Measurements from ENCODE around the gene EIF4G3.
"Not testable (repeated sequence)": the region's sequence is repeated elsewhere in the genome, so short reads cannot be mapped to it uniquely, and the experiment has no call there.

Gene EIF4G3

DNA sequence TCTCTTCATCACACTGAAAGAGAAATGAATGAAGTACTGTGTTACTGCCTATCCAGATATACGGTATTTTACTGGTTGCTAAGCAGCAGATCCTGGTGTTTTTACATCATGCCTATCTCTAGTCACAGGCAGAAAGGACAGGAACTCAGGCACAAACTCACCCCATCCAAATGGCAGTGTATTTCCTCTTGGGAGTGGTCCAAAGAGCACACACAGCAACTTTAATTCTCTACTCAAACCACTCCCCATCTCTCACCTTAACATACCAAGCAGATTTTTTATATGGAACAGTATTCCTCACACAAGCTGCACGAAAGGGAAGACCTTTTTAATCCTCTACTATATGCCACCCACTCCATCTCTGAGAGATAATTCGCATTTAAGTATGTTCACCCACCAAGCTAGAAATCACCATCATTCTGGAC lies 27.3 kb downstream of the EIF4G3 start:
- DNase-seq = no peak

DNA sequence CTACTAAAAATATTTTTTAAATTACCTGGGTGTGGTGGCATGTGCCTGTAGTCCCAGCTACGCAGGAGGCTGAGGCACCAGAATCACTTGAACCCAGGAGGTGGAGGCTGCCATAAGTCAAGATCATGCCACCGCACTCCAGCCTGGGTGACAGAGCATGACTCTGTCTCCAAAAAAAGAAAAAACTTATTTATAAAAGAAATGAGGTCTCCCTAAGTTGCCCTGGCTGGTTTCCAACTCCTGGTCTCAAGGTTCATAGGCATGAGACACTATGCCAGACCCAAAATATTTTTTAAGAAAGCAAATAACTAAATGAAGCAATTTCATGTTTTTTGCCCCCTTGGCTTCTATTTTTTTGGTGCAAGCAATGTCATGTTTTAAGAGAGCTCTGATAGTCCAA lies 32.9 kb downstream of the EIF4G3 start:
- no peak for DNase-seq

DNA sequence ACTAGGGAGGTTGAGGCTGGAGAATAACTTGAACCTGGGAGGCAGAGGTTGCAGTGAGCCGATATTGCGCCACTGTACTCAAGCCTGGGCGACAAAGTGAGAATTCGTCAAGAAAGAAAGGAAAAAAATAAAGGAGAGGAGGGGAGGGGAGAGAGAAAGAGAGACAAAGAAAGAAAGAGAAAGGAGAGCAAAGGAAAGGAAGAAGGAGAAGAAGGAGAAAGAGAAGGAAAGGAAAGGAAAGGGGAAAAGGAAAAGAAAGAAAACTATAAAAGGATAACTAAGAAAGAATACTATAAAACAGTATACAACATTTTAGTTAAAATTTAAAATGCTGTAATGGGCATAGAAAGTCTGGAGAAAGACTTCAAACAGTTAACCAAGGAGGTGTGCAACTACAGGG lies 33.6 kb downstream of the EIF4G3 start:
- no peak for DNase-seq

- DNase-seq = no peak
Observed at GRCh38 chr1:21141030-21141429, 35.7 kb downstream of the EIF4G3 start.

DNA sequence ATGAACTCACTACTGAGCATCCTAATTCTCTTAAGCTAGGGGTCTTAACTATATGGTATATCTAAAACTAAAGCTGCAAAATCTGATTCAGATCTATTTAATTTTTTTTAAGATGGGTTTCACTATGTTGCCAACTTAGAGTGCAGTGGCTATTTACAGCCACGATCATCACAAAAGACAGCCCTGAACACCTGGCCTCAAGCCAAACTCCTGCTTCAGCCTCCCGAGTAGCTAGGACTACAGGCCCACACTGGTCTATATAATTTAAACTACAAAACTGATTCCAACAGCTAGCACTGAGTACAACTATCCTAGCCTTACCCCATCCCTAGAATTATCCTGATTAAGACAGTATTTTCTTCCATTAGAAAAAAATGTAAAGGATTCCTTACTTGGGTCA lies 37.1 kb downstream of the EIF4G3 start:
- DNase-seq = peak; percentile 54

- not testable (repeated sequence) for DNase-seq
Observed at GRCh38 chr1:21136344-21136743, 40.4 kb downstream of the EIF4G3 start.

- no peak for DNase-seq
Observed at GRCh38 chr1:21131200-21131599, 45.5 kb downstream of the EIF4G3 start.

DNA sequence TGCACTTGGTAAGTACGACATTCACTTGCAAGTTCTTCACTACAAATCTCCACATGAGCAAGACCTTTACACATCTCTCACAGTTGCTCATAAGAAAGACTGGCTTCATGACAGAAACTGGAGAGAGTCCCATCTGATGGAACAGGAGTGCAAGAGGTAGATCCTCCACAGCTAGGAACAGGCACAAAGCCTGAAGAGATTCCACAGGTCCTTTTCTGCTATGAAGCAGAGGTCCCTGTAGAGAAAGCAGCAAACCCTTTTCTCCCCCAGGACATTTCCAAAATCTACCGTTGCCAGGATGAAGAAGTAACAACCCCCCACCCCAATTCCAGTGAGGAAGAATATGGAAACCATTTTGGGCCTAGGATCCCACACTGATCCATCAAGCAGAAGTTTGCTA lies 47.3 kb downstream of the EIF4G3 start:
- DNase-seq = no peak

DNA sequence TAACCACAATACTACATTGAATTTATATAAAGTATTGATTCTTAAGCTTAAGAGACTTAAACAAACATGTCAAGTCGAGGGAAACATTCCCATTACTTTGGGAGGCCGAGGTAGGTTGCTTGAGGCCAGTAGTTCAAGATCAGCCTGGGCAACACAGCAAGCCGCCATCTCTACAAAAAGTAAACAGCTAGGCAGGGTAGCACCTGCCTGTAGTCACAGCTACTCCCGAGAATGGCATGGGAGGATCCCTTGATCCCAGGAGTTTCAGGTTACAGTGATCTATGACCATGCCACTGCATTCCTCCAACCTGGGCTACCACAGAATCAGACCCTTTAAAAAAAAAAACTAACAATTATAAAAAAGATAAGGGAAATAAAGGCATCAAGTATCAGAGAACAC lies 50.4 kb downstream of the EIF4G3 start:
- no peak for DNase-seq

DNA sequence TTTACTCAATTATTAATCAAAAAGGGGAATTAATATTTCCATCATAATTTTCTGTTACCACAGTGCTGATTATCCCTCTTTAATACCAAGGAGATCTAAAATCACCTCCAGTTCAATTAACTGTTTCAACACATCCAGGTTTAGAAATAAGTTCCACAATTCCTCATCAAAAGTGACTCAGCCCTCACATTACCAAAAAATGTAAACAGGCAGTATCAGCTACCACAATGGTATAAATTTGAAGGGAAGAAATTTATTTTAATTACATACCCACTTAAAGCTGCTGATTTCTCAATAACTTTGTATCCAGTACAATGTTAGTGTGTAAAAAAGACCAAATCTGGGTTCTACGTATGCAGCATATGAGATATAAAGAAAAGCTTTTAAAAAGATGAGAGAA lies 51.9 kb downstream of the EIF4G3 start:
- DNase-seq = no peak

DNA sequence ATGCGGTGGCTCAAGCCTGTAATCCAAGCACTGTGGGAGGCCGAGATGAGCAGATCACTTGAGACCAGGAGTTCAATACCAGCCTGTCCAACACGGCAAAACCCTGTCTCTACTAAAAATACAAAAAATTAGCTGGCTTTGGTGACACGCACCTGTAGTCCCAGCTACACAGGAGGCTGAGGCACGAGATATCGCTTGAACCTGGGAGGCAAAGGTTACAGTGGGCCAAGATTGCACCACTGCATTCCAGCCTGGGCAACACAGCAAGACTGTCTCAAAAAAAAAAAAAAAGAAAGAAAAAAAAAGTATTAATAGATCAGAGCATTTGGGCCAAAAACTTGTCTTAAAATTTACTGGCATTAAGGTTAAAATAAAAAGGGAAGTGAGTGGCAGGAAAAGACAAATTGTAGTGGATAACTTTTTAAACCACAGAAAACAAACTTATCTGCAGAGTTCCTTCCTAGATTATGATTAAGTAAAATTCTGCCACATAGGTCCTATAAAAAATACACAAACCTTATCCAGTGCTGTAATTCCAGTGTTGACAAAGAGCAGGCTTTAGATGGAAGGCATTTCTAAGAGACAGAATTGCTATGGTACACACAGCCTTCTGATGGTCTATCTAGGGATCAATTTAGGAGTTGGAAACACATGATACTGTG lies 53.3 kb downstream of the EIF4G3 start:
- DNase-seq = no peak

DNA sequence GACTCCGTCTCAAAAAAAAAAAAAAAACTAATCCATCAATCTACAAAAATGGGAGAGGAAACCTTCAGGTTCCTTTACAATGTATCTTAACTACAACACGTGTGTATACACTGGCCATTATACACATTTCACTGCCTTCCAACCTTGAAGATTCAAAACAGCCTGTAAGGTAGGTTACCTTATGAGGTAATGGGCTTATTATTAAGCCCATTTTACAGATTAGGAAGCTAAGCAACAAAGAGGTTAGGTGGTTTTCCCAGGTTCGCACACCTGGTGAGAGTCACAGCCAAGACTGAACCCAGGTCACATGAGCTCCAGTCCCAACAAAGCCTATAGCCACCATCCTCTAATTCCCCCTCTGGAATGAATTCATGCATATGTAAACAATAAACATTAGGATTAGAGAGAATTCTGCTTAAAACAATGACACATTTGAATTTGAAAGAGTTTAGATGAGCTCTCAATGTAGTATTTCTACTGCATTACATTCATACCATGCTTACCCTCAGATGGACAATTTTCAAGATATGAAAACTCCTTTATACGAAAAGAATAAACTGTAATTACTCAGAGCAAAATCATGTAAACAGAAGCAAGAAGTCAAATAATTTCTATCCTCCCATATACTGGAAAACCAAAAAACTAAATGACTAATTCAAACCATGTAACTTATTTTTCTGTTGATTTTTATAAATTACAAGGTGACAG lies 54.8 kb downstream of the EIF4G3 start:
- DNase-seq = no peak

- no peak for DNase-seq
Observed at GRCh38 chr1:21118167-21118566, 58.5 kb downstream of the EIF4G3 start.

- DNase-seq = no peak
Observed at GRCh38 chr1:21117597-21118001, 59.1 kb downstream of the EIF4G3 start.

DNA sequence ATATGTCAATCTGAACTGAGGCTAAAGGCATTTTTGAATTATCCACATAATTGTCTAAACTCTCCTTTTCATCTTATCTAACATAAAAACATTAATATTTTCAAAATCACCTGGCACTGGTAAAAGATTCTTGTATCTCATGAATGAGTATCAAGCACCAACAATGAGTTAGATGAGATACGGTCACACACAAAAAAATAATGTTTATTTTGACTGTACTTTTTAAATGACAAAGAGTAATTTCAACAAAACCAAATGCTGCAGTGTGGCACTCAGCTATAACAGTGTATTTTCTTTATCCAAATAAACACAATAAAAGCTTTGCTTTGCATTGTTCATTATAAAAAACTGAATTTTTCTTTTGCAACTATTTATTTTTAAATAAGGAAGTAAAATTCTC lies 59.5 kb downstream of the EIF4G3 start:
- DNase-seq = no peak

- no peak for DNase-seq
Observed at GRCh38 chr1:21115098-21115760, 61.5 kb downstream of the EIF4G3 start.

GRCh38 chr1:21114431-21114830 lies 62.3 kb downstream of the EIF4G3 start:
- DNase-seq = no peak

DNA sequence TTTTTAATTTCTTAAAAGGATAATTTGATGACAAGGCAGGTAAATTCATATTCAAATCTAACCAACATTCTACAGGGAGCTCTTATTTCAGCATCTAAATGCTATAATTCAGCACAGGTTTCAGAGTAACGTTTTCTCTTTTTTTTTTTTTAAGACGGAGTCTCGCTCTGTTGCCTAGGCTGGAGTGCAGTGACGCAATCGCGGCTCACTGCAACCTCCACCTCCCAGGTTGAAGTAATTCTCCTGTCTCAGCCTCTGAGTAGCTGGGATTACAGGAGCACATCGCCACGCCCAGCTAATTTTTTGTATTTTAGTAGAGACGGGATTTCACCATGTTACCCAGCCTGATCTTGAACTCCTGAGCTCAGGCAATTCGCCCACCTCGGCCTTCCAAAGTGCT lies 66.5 kb downstream of the EIF4G3 start:
- no peak for DNase-seq

GRCh38 chr1:21106709-21107108 lies 70.0 kb downstream of the EIF4G3 start:
- no peak for DNase-seq

GRCh38 chr1:21106238-21106637 lies 70.5 kb downstream of the EIF4G3 start:
- no peak for DNase-seq

- DNase-seq = no peak
Observed at GRCh38 chr1:21105807-21106206, 70.9 kb downstream of the EIF4G3 start.

GRCh38 chr1:21104683-21105082 lies 72.0 kb downstream of the EIF4G3 start:
- no peak for DNase-seq

GRCh38 chr1:21100481-21100921 lies 76.2 kb downstream of the EIF4G3 start:
- no peak for DNase-seq

DNA sequence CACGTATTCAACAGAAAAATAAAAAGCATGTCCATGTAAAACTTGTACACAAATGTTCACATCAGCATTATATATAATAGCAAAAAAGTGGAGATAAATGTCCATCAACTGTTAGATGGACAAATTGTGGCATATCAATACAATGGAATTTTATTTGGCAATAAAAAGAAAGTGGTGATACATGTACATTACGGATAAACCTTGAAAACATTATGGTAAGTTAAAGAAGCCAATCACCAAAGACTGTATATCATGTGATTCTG lies 76.9 kb downstream of the EIF4G3 start:
- DNase-seq = no peak
